A549 (cell line): ENCODE data around the gene USP15.

Experiments used
- CHD2 ChIP-seq: fragments of 150-350 bp; IDR thresholded peaks from 2 replicates; pipeline ENCODE4 v1.6.1; 2014; ENCODE audit warnings: low read length; ENCODE audit not compliant: partially characterized antibody
- EP300 ChIP-seq, 2 experiments: fragments of >200 bp; sonication (Bioruptor Twin); formaldehyde crosslinking; IDR thresholded peaks; 2 replicates in 1 of 2; 3 replicates in 1 of 2; pipeline ENCODE4 v1.6.1; 2016 to 2017
- ESRRA ChIP-seq: fragments of 150-350 bp; IDR thresholded peaks from 2 replicates; pipeline ENCODE4 v1.6.1; 2014; ENCODE audit warnings: mild to moderate bottlenecking, low read length, borderline replicate concordance
- JUN ChIP-seq, 2 experiments: fragments of >200 bp; sonication (Bioruptor Twin); formaldehyde crosslinking; IDR thresholded peaks; 2 replicates in 1 of 2; 3 replicates in 1 of 2; pipeline ENCODE4 v1.6.1; 2016 to 2017
- JUNB ChIP-seq: fragments of >200 bp; sonication (Bioruptor Twin); formaldehyde crosslinking; IDR thresholded peaks from 2 replicates; pipeline ENCODE4 v1.6.1; 2016
- MYC ChIP-seq: IDR thresholded peaks from 2 replicates; pipeline ENCODE4 v1.6.1; 2012; ENCODE audit warnings: mild to moderate bottlenecking, inconsistent platforms, low read length, improper control_type of control experiment, borderline replicate concordance
- PHF8 ChIP-seq: fragments of 200-600 bp; sonication (generic); IDR thresholded peaks from 2 replicates; pipeline ENCODE4 v1.6.1; 2016; ENCODE audit warnings: low read depth, mild to moderate bottlenecking, antibody characterized with exemption, moderate library complexity, borderline replicate concordance
- POLR2A ChIP-seq: IDR thresholded peaks from 2 replicates; pipeline ENCODE4 v1.6.1; 2012; ENCODE audit warnings: mild to moderate bottlenecking, low read length
- RAD21 ChIP-seq, 2 experiments: fragments of >200 bp in 1 of 2; sonication (Bioruptor Twin) in 1 of 2; formaldehyde crosslinking in 1 of 2; IDR thresholded peaks in 1 of 2; conservative IDR thresholded peaks in 1 of 2; 2 replicates in 1 of 2; 3 replicates in 1 of 2; pipeline ENCODE4 v1.6.1; 2012 to 2018; ENCODE audit warnings: inconsistent platforms in 1 of 2
- RFX5 ChIP-seq: fragments of 450-650 bp; IDR thresholded peaks from 2 replicates; pipeline ENCODE4 v1.7.1; 2014; ENCODE audit warnings: antibody characterized with exemption, mild to moderate bottlenecking, moderate library complexity
- SREBF2 ChIP-seq: fragments of 450-650 bp; IDR thresholded peaks from 2 replicates; pipeline ENCODE4 v1.6.1; 2014; ENCODE audit warnings: mild to moderate bottlenecking, moderate library complexity
- ZC3H11A ChIP-seq: fragments of 450-650 bp; IDR thresholded peaks from 2 replicates; pipeline ENCODE4 v1.6.1; 2014; ENCODE audit warnings: antibody characterized with exemption, mild to moderate bottlenecking
- TF ChIP-seq, protein P1 (sequence below): fragments of >200 bp; sonication (Bioruptor Twin); formaldehyde crosslinking; IDR thresholded peaks from 3 replicates; pipeline ENCODE4 v1.5.1; 2016
- TF ChIP-seq, protein P2 (sequence below): IDR thresholded peaks from 2 replicates; pipeline ENCODE4 v1.6.1; 2012

DNA sequence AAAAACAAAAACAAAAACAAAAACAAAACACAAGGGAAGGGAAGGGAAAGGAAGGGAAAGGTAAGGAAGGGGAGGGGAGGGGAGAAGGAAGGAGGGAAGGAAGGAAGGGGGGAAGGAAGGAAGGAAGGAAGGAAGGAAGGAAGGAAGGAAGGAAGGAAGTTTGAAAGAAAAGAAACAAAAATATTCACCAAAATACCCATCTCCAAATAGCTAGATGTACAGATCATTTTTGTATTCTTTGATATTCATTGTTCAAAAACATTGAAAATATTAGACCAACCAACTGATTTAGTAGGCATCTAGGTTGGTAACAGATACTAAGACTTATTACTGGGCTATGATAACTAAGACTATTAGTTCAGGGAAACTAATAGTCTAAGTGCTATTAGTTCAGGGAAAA lies 39.1 kb upstream of the USP15 start:
- TF ChIP-seq, protein P1, sequence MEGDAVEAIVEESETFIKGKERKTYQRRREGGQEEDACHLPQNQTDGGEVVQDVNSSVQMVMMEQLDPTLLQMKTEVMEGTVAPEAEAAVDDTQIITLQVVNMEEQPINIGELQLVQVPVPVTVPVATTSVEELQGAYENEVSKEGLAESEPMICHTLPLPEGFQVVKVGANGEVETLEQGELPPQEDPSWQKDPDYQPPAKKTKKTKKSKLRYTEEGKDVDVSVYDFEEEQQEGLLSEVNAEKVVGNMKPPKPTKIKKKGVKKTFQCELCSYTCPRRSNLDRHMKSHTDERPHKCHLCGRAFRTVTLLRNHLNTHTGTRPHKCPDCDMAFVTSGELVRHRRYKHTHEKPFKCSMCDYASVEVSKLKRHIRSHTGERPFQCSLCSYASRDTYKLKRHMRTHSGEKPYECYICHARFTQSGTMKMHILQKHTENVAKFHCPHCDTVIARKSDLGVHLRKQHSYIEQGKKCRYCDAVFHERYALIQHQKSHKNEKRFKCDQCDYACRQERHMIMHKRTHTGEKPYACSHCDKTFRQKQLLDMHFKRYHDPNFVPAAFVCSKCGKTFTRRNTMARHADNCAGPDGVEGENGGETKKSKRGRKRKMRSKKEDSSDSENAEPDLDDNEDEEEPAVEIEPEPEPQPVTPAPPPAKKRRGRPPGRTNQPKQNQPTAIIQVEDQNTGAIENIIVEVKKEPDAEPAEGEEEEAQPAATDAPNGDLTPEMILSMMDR: no peak
- TF ChIP-seq ESRRA (no peak), POLR2A (no peak), ZC3H11A (no peak), RAD21 (conservative IDR thresholded peaks at IDR 0.05 in 1 of 2, IDR thresholded peaks at IDR 0.05 in 1 of 2) (no peak), PHF8 (no peak), EP300 (IDR thresholded peaks at IDR 0.05) (no peak), RFX5 (no peak), JUN (IDR thresholded peaks at IDR 0.05) (no peak), JUNB (no peak), CHD2 (no peak), SREBF2 (no peak), MYC (no peak)
- TF ChIP-seq, protein P2, sequence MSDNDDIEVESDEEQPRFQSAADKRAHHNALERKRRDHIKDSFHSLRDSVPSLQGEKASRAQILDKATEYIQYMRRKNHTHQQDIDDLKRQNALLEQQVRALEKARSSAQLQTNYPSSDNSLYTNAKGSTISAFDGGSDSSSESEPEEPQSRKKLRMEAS: no peak
